NCI-H2196 treated with DMSO at 0.1 percent for 48 hours (cell line): ENCODE measurements around the gene PSAP.
A peak's percentile ranks its signal among the peaks of the same experiment; 100 is the strongest.

ENCODE experiments used
- DNase-seq: peaks from one replicate; lab custom pipeline; 2025; ENCODE audit not compliant: unreplicated experiment; lab: John Stamatoyannopoulos, UW

Gene PSAP

GRCh38 chr10:71845410-71846405 lies 5.3 kb downstream of the PSAP start:
- DNase-seq, result no peak

- DNase-seq, result no peak
These were observed 6.4 kb downstream of the PSAP start for GRCh38 chr10:71844695-71845094.

GRCh38 chr10:71844084-71844483 lies 7.0 kb downstream of the PSAP start:
- DNase-seq, result no peak

- no peak for DNase-seq
These were observed 8.0 kb downstream of the PSAP start for GRCh38 chr10:71842856-71843686.

GRCh38 chr10:71842422-71842821 lies 8.6 kb downstream of the PSAP start:
- DNase-seq, result no peak

GRCh38 chr10:71840958-71841335 lies 10.1 kb downstream of the PSAP start:
- no peak for DNase-seq

GRCh38 chr10:71840177-71840957 lies 10.7 kb downstream of the PSAP start:
- DNase-seq, result peak; percentile 17

GRCh38 chr10:71838264-71839211 lies 12.5 kb downstream of the PSAP start:
- no peak for DNase-seq

- no peak for DNase-seq
These were observed 13.8 kb downstream of the PSAP start for GRCh38 chr10:71837098-71837827.

- no peak for DNase-seq
These were observed 14.5 kb downstream of the PSAP start for GRCh38 chr10:71836596-71836974.

GRCh38 chr10:71835671-71836595 lies 15.1 kb downstream of the PSAP start:
- no peak for DNase-seq

GRCh38 chr10:71834343-71834674 lies 16.7 kb downstream of the PSAP start:
- DNase-seq, result no peak

- DNase-seq, result no peak
These were observed 17.4 kb downstream of the PSAP start for GRCh38 chr10:71833451-71834342.

- DNase-seq, result no peak
These were observed 18.1 kb downstream of the PSAP start for GRCh38 chr10:71832967-71833366.

GRCh38 chr10:71831646-71832552 lies 19.2 kb downstream of the PSAP start:
- no peak for DNase-seq

- DNase-seq, result no peak
These were observed 20.3 kb downstream of the PSAP start for GRCh38 chr10:71830726-71831125.
